MM.1S (cell line): ENCODE measurements around the gene HLA-DQA1.

Experiments
- EZH2 ChIP-seq: fragments of 300-600 bp; sonication (generic); optimal IDR thresholded peaks from 2 replicates; pipeline ENCODE3; 2017; ENCODE audit warnings: low read depth, mild to moderate bottlenecking, antibody characterized with exemption, low read length, mixed read lengths
- TF ChIP-seq, protein P1 (sequence below): fragments of 300-600 bp; sonication (generic); IDR thresholded peaks from 2 replicates; pipeline ENCODE4 v1.5.1; 2016; ENCODE audit warnings: antibody characterized with exemption, low read length, mixed read lengths

GRCh38 chr6:32659856-32660595 is 22.8 kb downstream of the HLA-DQA1 start:
- no peak for TF ChIP-seq EZH2
- TF ChIP-seq, protein P1, sequence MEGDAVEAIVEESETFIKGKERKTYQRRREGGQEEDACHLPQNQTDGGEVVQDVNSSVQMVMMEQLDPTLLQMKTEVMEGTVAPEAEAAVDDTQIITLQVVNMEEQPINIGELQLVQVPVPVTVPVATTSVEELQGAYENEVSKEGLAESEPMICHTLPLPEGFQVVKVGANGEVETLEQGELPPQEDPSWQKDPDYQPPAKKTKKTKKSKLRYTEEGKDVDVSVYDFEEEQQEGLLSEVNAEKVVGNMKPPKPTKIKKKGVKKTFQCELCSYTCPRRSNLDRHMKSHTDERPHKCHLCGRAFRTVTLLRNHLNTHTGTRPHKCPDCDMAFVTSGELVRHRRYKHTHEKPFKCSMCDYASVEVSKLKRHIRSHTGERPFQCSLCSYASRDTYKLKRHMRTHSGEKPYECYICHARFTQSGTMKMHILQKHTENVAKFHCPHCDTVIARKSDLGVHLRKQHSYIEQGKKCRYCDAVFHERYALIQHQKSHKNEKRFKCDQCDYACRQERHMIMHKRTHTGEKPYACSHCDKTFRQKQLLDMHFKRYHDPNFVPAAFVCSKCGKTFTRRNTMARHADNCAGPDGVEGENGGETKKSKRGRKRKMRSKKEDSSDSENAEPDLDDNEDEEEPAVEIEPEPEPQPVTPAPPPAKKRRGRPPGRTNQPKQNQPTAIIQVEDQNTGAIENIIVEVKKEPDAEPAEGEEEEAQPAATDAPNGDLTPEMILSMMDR = no peak
